ENCODE results near the gene MED22.
A peak's percentile ranks its signal among the peaks of the same experiment; 100 is the strongest.

The MED22 gene

GRCh38 chr9:133356391-133357091 lies 8.6 kb upstream of the MED22 start, which contains the start of the genes SURF1 and SURF2:
Gene SURF1 (minus strand): TSS chr9:133356487. CDS start chr9:133356453, 34 bp downstream.
Gene SURF2 (plus strand): TSS chr9:133356550. CDS start chr9:133356593, 43 bp downstream.
- TF ChIP-seq TOX (CRISPR knock-in tag; IDR thresholded peaks at IDR 0.05; ENCODE audit: borderline replicate concordance), result no peak
- TF ChIP-seq TCF4 (CRISPR knock-in tag; IDR thresholded peaks at IDR 0.05; ENCODE audit: borderline replicate concordance), result no peak
- TF ChIP-seq RARB (CRISPR knock-in tag; IDR thresholded peaks at IDR 0.05), result no peak
- no peak for TF ChIP-seq OSR1 (CRISPR knock-in tag; IDR thresholded peaks at IDR 0.05)
- TF ChIP-seq PATZ1 (CRISPR knock-in tag; IDR thresholded peaks at IDR 0.05; ENCODE audit: borderline replicate concordance), result no peak
- TF ChIP-seq ZFP3 (CRISPR knock-in tag; IDR thresholded peaks at IDR 0.05), result no peak
- TF ChIP-seq ZC3H10 (CRISPR knock-in tag; IDR thresholded peaks at IDR 0.05), result no peak
- TF ChIP-seq SNAI2 (CRISPR knock-in tag; IDR thresholded peaks at IDR 0.05), result no peak
- no peak for TF ChIP-seq ESRRG (CRISPR knock-in tag; IDR thresholded peaks at IDR 0.05)
- ATAC-seq, result peak; percentile 81

GRCh38 chr9:133355881-133356357 lies 8.0 kb upstream of the MED22 start:
- ATAC-seq, result peak; percentile 7

GRCh38 chr9:133354766-133355165 lies 6.8 kb upstream of the MED22 start:
- ATAC-seq, result no peak
- TF ChIP-seq PATZ1 (CRISPR knock-in tag; IDR thresholded peaks at IDR 0.05; ENCODE audit: borderline replicate concordance) (no peak), CSDC2 (CRISPR knock-in tag; IDR thresholded peaks at IDR 0.05) (no peak), BACH2 (CRISPR knock-in tag; IDR thresholded peaks at IDR 0.05; ENCODE audit: borderline replicate concordance) (no peak), ZNF8 (CRISPR knock-in tag; IDR thresholded peaks at IDR 0.05) (no peak)

More at GRCh38 chr9:133355881-133356357, 8.0 kb upstream of the MED22 start:
- TF ChIP-seq CSDC2 (CRISPR knock-in tag; IDR thresholded peaks at IDR 0.05) (no peak), BACH2 (CRISPR knock-in tag; IDR thresholded peaks at IDR 0.05; ENCODE audit: borderline replicate concordance) (no peak), ESRRG (CRISPR knock-in tag; IDR thresholded peaks at IDR 0.05) (no peak), PPARA (CRISPR knock-in tag; IDR thresholded peaks at IDR 0.05; ENCODE audit: borderline replicate concordance) (no peak), POU6F1 (CRISPR knock-in tag; IDR thresholded peaks at IDR 0.05; ENCODE audit: borderline replicate concordance, low read depth) (no peak), ZNF565 (CRISPR knock-in tag; conservative IDR thresholded peaks at IDR 0.05; ENCODE audit: low read depth) (no peak), ZNF8 (CRISPR knock-in tag; IDR thresholded peaks at IDR 0.05) (no peak), CREB5 (CRISPR knock-in tag; IDR thresholded peaks at IDR 0.05; ENCODE audit: low read depth) (no peak), RARB (CRISPR knock-in tag; IDR thresholded peaks at IDR 0.05) (no peak), ARNTL (CRISPR knock-in tag; IDR thresholded peaks at IDR 0.05; ENCODE audit: borderline replicate concordance, low read depth) (no peak), OSR1 (CRISPR knock-in tag; IDR thresholded peaks at IDR 0.05) (no peak)

- no peak for TF ChIP-seq ZFP3 (CRISPR knock-in tag; IDR thresholded peaks at IDR 0.05)
- no peak for TF ChIP-seq ZNF8 (CRISPR knock-in tag; IDR thresholded peaks at IDR 0.05)
- no peak for TF ChIP-seq ZC3H10 (CRISPR knock-in tag; IDR thresholded peaks at IDR 0.05)
- no peak for TF ChIP-seq CSDC2 (CRISPR knock-in tag; IDR thresholded peaks at IDR 0.05)
- TF ChIP-seq POU6F1 (CRISPR knock-in tag; IDR thresholded peaks at IDR 0.05; ENCODE audit: borderline replicate concordance, low read depth), result no peak
- no peak for TF ChIP-seq TCF4 (CRISPR knock-in tag; IDR thresholded peaks at IDR 0.05; ENCODE audit: borderline replicate concordance)
- no peak for TF ChIP-seq GLIS3 (CRISPR knock-in tag; IDR thresholded peaks at IDR 0.05)
- TF ChIP-seq TSHZ2 (CRISPR knock-in tag; IDR thresholded peaks at IDR 0.05), result no peak
- no peak for TF ChIP-seq ZFP30 (CRISPR knock-in tag; IDR thresholded peaks at IDR 0.05)
- no peak for TF ChIP-seq ARNTL (CRISPR knock-in tag; IDR thresholded peaks at IDR 0.05; ENCODE audit: borderline replicate concordance, low read depth)
- no peak for TF ChIP-seq ISL1 (CRISPR knock-in tag; IDR thresholded peaks at IDR 0.05)
- no peak for TF ChIP-seq OSR1 (CRISPR knock-in tag; IDR thresholded peaks at IDR 0.05)
- ATAC-seq, result no peak
Observed at GRCh38 chr9:133353548-133353947, 5.6 kb upstream of the MED22 start.
